GM12878 (cell line): ENCODE data around the gene HAO1. TPM values are rescaled to one million over a fixed set of nuclear protein-coding genes. Genes with fewer than 3 reads are reported as not detected.

Experiments
- ATAC-seq: fragments of 200-7000 bp; cut with Tn5 transposase; 3 replicates; pipeline ENCODE4 v1.9.1; 2020; ENCODE audit warnings: mild to moderate bottlenecking, moderate library complexity
- BruUV-seq: library from RNA; stranded (reverse); fragments of 400-500 nt; replicated peaks from 2 replicates; lab custom pipeline; 2021; lab: Mats Ljungman, UMichigan
- CTCF ChIA-PET: fragments of 300-600 bp; sonication (Branson Sonifier 250); formaldehyde crosslinking; extraction: SDS; loops from one replicate; lab custom pipeline; 2021; ENCODE audit warnings: inconsistent platforms; lab: Yijun Ruan, JAX
- POLR2A ChIA-PET: fragments of 350-600 bp; formaldehyde crosslinking; extraction: SDS; loops from one replicate; lab custom pipeline; 2021; ENCODE audit warnings: inconsistent platforms; lab: Charles Lee
- RAD21 ChIA-PET: fragments of 300-600 bp; sonication (Branson Sonifier 250); formaldehyde crosslinking; loops from one replicate; lab custom pipeline; 2023; ENCODE audit warnings: antibody characterized with exemption; ENCODE audit not compliant: unreplicated experiment; lab: Charles Lee
- SMC1A ChIA-PET: fragments of 300-600 bp; sonication (Branson Sonifier 250); formaldehyde crosslinking; loops from one replicate; lab custom pipeline; 2023; ENCODE audit not compliant: unreplicated experiment, uncharacterized antibody; lab: Charles Lee
- DNase-seq: peaks from one replicate; pipeline ENCODE4 v3.0.0-alpha.2; 2011; ENCODE audit warnings: low read depth, low spot score
- FAIRE-seq: peaks from 3 replicates; lab custom pipeline; 2011; peaks lifted over from hg19 to GRCh38; lab: Jason Lieb, UNC
- H2AFZ ChIP-seq: 2 replicates; pipeline ENCODE4 v1.6.0; 2011; ENCODE audit warnings: low read depth, low read length, control low read depth; ENCODE audit not compliant: control insufficient read depth
- H3K27ac ChIP-seq: 2 replicates; pipeline ENCODE4 v1.5.1; 2011; ENCODE audit warnings: control low read depth; ENCODE audit not compliant: control insufficient read depth, insufficient read depth
- H3K27me3 ChIP-seq, 2 experiments: replicated peaks in 1 of 2; 2 replicates each; pipeline versions ENCODE4 v1.6.0 to v1.6.1; 2011; ENCODE audit warnings: low read length in 1 of 2; ENCODE audit not compliant: control insufficient read depth in 2 of 2, insufficient read depth in 2 of 2
- H3K36me3 ChIP-seq, 2 experiments: 2 replicates each; pipeline ENCODE4 v1.5.1; 2011; ENCODE audit warnings: low read length in 1 of 2; ENCODE audit not compliant: control insufficient read depth in 2 of 2, insufficient read depth in 2 of 2
- H3K4me1 ChIP-seq: 2 replicates; pipeline ENCODE4 v1.6.1; 2011; ENCODE audit warnings: mild to moderate bottlenecking, low read length, moderate library complexity, mixed read lengths; ENCODE audit not compliant: control insufficient read depth, insufficient read depth
- H3K4me2 ChIP-seq: 2 replicates; pipeline ENCODE4 v1.6.0; 2011; ENCODE audit warnings: control low read depth; ENCODE audit not compliant: control insufficient read depth, insufficient read depth
- H3K4me3 ChIP-seq: fragments of 200-600 bp; sonication (generic); 2 replicates; pipeline ENCODE4 v1.5.1; 2016
- H3K79me2 ChIP-seq: 2 replicates; pipeline ENCODE4 v1.6.0; 2011; ENCODE audit warnings: low read length; ENCODE audit not compliant: control insufficient read depth, insufficient read depth
- H3K9ac ChIP-seq: 2 replicates; pipeline ENCODE4 v1.8.0; 2011; ENCODE audit warnings: low read length, control low read depth, mixed read lengths; ENCODE audit not compliant: control insufficient read depth, insufficient read depth
- H3K9me3 ChIP-seq: replicated peaks from 3 replicates; pipeline ENCODE4 v1.5.1; 2011; ENCODE audit warnings: mild to moderate bottlenecking, low read length; ENCODE audit not compliant: control insufficient read depth, insufficient read depth
- H4K20me1 ChIP-seq: 2 replicates; pipeline ENCODE4 v1.6.0; 2011; ENCODE audit not compliant: control insufficient read depth, insufficient read depth
- ATF7 ChIP-seq: fragments of 450-650 bp; IDR thresholded peaks from 2 replicates; pipeline ENCODE4 v1.6.1; 2016; ENCODE audit warnings: low read depth, mild to moderate bottlenecking
- ETV6 ChIP-seq, 2 experiments: fragments of 450-650 bp in 1 of 2; IDR thresholded peaks in 1 of 2; conservative IDR thresholded peaks in 1 of 2; 2 replicates each; pipeline ENCODE4 v1.6.1; 2014; ENCODE audit warnings: antibody characterized with exemption in 1 of 2, borderline replicate concordance in 1 of 2, low read depth in 1 of 2, mild to moderate bottlenecking in 1 of 2, moderate library complexity in 1 of 2
- TCF3 ChIP-seq: IDR thresholded peaks from 2 replicates; pipeline ENCODE4 v1.6.1; 2012; ENCODE audit warnings: low read depth, mild to moderate bottlenecking, low read length, borderline replicate concordance; ENCODE audit not compliant: insufficient read depth
- ZNF274 ChIP-seq: IDR thresholded peaks from one replicate; pipeline ENCODE4 v1.8.0; 2011; ENCODE audit not compliant: insufficient read length, insufficient read depth
- WGBS: methylation state at CpG from one replicate; pipeline ENCODE4 v1.1.6; 2016; ENCODE audit warnings: low lambda C conversion rate; ENCODE audit not compliant: insufficient replicate concordance, insufficient coverage; ENCODE audit errors: missing lambda C conversion rate; 5-methylcytosine and 5-hydroxymethylcytosine counted together
- in situ Hi-C: fragments of 300-500 bp; cut with MboI; formaldehyde crosslinking; loops from 9 replicates; pipeline ENCODE4 v1.14.3; 2018; ENCODE audit warnings: mixed read lengths
- intact Hi-C: fragments of 100-400 bp; cut with micrococcal nuclease; formaldehyde crosslinking; loops from one replicate; pipeline ENCODE4 v1.14.2; 2022; ENCODE audit not compliant: unreplicated experiment
- polyA plus RNA-seq, 11 experiments: library from polyadenylated mRNA; depleted of rRNA in 4 of 11; unstranded in 6 of 11; stranded (reverse) in 5 of 11; fragments of >200 nt; fragmentation: Nextera tagmentation in 4 of 11; fragmentation: Illumina TruSeq in 1 of 11; extraction: Ambion mirVana in 4 of 11; extraction: Trizol in 1 of 11; gene quantifications; 1 replicate in 1 of 11; 2 replicates in 10 of 11; pipeline versions ENCODE4 v1.2.1 to v1.2.3, GENCODE V29; 2011 to 2016; ENCODE audit warnings: inconsistent platforms in 2 of 11, missing spikeins in 2 of 11, low read depth in 1 of 11
- total RNA-seq, 4 experiments: library from RNA; depleted of rRNA in 3 of 4; stranded (reverse); fragments of >200 nt in 3 of 4; fragmentation: Illumina TruSeq in 1 of 4; extraction: Trizol in 1 of 4; gene quantifications; 2 replicates each; pipeline versions ENCODE4 v1.2.1 to v1.2.3, GENCODE V29; 2013 to 2021
- TF ChIP-seq, protein P1 (sequence below): fragments of 450-650 bp; IDR thresholded peaks from 2 replicates; pipeline ENCODE4 v1.6.1; 2017; ENCODE audit warnings: mild to moderate bottlenecking, moderate library complexity
- TF ChIP-seq, protein P2 (sequence below): fragments of 450-650 bp; formaldehyde crosslinking; IDR thresholded peaks from 2 replicates; pipeline ENCODE4 v1.4.0; 2022; ENCODE audit warnings: mild to moderate bottlenecking, moderate library complexity
- TF ChIP-seq, protein P3 (sequence below): fragments of 450-650 bp; IDR thresholded peaks from 2 replicates; pipeline ENCODE4 v1.6.1; 2018; ENCODE audit warnings: mild to moderate bottlenecking, low read depth, moderate library complexity; ENCODE audit not compliant: partially characterized antibody

Gene HAO1
- total and polyA plus RNA-seq, 10 of the 15 experiments (the other 5 are each of a cell fraction or from before 2014, with no cell fraction given), result 0.03 to 0.29 (median 0.05) TPM; not detected in 7

DNA sequence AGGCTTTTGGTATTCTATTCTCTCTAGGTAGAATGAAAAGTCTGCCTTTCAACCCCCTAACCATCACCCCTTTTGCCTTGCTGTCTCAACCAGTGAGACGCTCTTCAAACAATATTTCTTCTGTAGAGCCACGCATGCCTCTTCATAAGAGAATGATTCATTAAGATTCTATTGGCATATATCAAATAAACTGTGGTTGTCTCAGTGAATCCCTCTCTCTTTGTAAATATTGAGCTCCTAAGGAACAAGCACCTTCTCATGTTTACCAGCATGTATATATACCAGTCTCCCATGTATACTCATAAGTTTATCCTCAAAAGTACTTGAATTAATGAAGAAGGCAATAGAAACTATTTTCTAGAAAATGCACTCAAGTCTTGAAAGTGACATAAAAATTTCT, 90.6 kb downstream of the HAO1 start:
- H3K9me3 ChIP-seq, result no peaks in the 10 kb centered on the region
- no peaks in the 10 kb centered on the region for H3K36me3 ChIP-seq
- no peaks in the 10 kb centered on the region for H3K4me1 ChIP-seq
- no peak overlapping the region for H3K4me2 ChIP-seq
- TF ChIP-seq ATF7, result no peak
- no peak for TF ChIP-seq ZNF274
- TF ChIP-seq, protein P1, sequence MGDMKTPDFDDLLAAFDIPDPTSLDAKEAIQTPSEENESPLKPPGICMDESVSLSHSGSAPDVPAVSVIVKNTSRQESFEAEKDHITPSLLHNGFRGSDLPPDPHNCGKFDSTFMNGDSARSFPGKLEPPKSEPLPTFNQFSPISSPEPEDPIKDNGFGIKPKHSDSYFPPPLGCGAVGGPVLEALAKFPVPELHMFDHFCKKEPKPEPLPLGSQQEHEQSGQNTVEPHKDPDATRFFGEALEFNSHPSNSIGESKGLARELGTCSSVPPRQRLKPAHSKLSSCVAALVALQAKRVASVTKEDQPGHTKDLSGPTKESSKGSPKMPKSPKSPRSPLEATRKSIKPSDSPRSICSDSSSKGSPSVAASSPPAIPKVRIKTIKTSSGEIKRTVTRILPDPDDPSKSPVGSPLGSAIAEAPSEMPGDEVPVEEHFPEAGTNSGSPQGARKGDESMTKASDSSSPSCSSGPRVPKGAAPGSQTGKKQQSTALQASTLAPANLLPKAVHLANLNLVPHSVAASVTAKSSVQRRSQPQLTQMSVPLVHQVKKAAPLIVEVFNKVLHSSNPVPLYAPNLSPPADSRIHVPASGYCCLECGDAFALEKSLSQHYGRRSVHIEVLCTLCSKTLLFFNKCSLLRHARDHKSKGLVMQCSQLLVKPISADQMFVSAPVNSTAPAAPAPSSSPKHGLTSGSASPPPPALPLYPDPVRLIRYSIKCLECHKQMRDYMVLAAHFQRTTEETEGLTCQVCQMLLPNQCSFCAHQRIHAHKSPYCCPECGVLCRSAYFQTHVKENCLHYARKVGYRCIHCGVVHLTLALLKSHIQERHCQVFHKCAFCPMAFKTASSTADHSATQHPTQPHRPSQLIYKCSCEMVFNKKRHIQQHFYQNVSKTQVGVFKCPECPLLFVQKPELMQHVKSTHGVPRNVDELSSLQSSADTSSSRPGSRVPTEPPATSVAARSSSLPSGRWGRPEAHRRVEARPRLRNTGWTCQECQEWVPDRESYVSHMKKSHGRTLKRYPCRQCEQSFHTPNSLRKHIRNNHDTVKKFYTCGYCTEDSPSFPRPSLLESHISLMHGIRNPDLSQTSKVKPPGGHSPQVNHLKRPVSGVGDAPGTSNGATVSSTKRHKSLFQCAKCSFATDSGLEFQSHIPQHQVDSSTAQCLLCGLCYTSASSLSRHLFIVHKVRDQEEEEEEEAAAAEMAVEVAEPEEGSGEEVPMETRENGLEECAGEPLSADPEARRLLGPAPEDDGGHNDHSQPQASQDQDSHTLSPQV, result no peak
- TF ChIP-seq, protein P2, sequence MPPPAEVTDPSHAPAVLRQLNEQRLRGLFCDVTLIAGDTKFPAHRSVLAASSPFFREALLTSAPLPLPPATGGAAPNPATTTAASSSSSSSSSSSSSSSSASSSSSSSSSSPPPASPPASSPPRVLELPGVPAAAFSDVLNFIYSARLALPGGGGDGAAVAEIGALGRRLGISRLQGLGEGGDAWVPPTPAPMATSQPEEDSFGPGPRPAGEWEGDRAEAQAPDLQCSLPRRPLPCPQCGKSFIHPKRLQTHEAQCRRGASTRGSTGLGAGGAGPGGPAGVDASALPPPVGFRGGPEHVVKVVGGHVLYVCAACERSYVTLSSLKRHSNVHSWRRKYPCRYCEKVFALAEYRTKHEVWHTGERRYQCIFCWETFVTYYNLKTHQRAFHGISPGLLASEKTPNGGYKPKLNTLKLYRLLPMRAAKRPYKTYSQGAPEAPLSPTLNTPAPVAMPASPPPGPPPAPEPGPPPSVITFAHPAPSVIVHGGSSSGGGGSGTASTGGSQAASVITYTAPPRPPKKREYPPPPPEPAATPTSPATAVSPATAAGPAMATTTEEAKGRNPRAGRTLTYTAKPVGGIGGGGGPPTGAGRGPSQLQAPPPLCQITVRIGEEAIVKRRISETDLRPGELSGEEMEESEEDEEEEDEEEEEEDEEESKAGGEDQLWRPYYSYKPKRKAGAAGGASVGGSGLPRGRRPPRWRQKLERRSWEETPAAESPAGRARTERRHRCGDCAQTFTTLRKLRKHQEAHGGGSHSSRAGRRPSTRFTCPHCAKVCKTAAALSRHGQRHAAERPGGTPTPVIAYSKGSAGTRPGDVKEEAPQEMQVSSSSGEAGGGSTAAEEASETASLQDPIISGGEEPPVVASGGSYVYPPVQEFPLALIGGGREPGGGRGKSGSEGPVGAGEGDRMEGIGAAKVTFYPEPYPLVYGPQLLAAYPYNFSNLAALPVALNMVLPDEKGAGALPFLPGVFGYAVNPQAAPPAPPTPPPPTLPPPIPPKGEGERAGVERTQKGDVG (CRISPR knock-in tag), result no peak
- no peak for TF ChIP-seq ETV6 (conservative IDR thresholded peaks at IDR 0.05 in 1 of 2, IDR thresholded peaks at IDR 0.05 in 1 of 2; ENCODE audit: borderline replicate concordance in 1 of 2, low read depth in 1 of 2)
- TF ChIP-seq, protein P3, sequence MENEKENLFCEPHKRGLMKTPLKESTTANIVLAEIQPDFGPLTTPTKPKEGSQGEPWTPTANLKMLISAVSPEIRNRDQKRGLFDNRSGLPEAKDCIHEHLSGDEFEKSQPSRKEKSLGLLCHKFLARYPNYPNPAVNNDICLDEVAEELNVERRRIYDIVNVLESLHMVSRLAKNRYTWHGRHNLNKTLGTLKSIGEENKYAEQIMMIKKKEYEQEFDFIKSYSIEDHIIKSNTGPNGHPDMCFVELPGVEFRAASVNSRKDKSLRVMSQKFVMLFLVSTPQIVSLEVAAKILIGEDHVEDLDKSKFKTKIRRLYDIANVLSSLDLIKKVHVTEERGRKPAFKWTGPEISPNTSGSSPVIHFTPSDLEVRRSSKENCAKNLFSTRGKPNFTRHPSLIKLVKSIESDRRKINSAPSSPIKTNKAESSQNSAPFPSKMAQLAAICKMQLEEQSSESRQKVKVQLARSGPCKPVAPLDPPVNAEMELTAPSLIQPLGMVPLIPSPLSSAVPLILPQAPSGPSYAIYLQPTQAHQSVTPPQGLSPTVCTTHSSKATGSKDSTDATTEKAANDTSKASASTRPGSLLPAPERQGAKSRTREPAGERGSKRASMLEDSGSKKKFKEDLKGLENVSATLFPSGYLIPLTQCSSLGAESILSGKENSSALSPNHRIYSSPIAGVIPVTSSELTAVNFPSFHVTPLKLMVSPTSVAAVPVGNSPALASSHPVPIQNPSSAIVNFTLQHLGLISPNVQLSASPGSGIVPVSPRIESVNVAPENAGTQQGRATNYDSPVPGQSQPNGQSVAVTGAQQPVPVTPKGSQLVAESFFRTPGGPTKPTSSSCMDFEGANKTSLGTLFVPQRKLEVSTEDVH, result no peak
- TF ChIP-seq TCF3, result no peak
- TF ChIP-seq, all 136 proteins: peak for 0
- H2AFZ ChIP-seq, result no peak overlapping the region
- no peak for DNase-seq
- in situ Hi-C loops, result loop anchor here (10.0 to 25.0 kb wide), 2 partner anchors 1025 to 1087 kb away; partner anchors contain the start of gene BMP2
- H4K20me1 ChIP-seq, result no peaks in the 10 kb centered on the region
- FAIRE-seq, result no peak
- ChIA-PET RAD21 (no interaction called here), POLR2A (no interaction called here), CTCF (no interaction called here), SMC1A (no interaction called here)
- no TSS peak for BruUV-seq
- H3K9ac ChIP-seq, result no peak overlapping the region
- H3K79me2 ChIP-seq, result no peaks in the 10 kb centered on the region
- no peaks in the 10 kb centered on the region; a peak in 1 of 4 replicates for H3K27me3 ChIP-seq
- WGBS, result 48% methylated on average over 2 of the region's 2 CpGs
- intact Hi-C loops, result no loop called here
- no peak for ATAC-seq
- H3K27ac ChIP-seq, result no peak overlapping the region
- H3K4me3 ChIP-seq, result no peak overlapping the region
